ENCODE results near the gene PALM3.

GRCh38 chr19:14039181-14039580 is 22.7 kb downstream of the PALM3 start:
- TF ChIP-seq POLR2A (IDR thresholded peaks at IDR 0.05; ENCODE audit: low read length) (no peak), GATA1 (IDR thresholded peaks at IDR 0.05; ENCODE audit: low read depth, low read length) (no peak)
